Measurements from ENCODE around the gene PDE6H. TPM values are rescaled to one million over a fixed set of nuclear protein-coding genes. Genes with fewer than 3 reads are reported as not detected.

Gene PDE6H
- total and polyA plus RNA-seq, 2 donors (not counting 3 experiments of a cell fraction or from before 2014, with no cell fraction given): not detected

DNA sequence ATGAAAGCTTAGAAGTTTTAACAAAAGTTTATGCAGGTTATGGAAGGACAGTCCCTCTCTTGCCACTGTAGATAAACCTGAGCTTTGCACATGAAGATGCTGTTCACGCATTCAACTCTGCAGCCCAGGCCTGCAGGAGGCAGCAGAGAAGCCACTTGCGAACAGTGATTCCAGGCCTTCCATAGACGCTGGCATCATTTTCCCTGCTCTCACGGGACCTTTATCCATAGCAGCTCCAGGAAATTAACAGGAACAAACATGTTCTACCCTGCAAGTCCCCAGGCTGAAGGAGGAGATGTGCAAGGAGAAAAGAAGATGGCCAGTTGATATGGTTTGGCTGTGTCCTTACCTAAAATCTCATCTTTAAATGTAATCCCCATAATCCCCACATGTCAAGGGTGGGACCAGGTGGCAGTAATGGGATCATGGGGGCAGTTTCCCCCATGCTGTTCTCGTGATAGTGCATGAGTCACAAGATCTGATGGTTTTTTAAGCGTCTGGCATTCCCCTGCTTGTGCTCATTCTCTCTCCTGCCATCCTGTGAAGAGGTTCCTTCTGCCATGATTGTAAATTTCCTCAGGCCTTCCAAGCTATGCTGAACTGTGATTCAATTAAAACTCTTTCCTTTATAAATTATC, 36.5 kb upstream of the PDE6H start:
- DNase-seq (ENCODE audit: low read depth, low spot score): no peak
- CTCF ChIA-PET: interaction anchor here (0.9 to 1.7 kb wide), 8 partner anchors 9 to 125 kb away, joined by 3 to 10 read pairs (median 4); no protein-coding TSS in a partner anchor
- H3K9ac ChIP-seq (replicated peaks; ENCODE audit: extremely low read depth, insufficient read depth, low read length): no peak overlapping the region

DNA sequence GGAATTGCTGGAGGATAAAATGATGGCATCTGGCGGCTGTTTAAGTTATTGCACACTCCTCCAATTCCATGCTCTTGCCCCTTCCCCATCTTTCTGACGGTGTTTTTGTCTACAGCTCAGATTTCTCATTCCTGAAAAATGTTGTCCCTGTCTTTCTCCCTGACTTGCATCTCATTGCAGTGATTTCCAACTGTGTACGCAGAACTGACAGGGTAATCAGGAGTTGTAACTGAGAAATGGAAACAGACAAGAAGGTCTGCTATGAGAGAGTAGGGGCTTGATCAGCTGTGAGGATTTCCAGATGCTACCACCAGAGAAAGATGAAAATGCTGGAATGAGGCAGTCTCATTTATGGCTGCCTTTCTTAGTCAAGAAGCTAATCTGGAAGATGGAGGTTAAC, 35.8 kb upstream of the PDE6H start:
- Histone ChIP-seq H3K79me2 (ENCODE audit: control insufficient read depth, insufficient read depth, low read length) (no peaks in the 10 kb centered on the region), H3K9ac (replicated peaks; ENCODE audit: extremely low read depth, insufficient read depth, low read length) (no peak overlapping the region), H3K36me3 (ENCODE audit: control insufficient read depth in 2 of 2, extremely low read depth in 1 of 2, insufficient read depth in 2 of 2, low read length in 2 of 2) (peaks cover 0 to 5% of the 10 kb centered on the region in 2 experiments), H3K4me3 (replicated peaks in 1 of 3; ENCODE audit: insufficient read depth in 1 of 3, low read depth in 1 of 3, low read length in 3 of 3) (no peak overlapping the region), H3K9me3 (replicated peaks; ENCODE audit: control insufficient read depth, insufficient read depth, low read length) (no peaks in the 10 kb centered on the region), H3K27me3 (ENCODE audit: control insufficient read depth in 2 of 2, insufficient read depth in 2 of 2, low read length in 2 of 2) (no peaks in the 10 kb centered on the region), H3K4me2 (ENCODE audit: insufficient read depth, low read length) (no peak overlapping the region), H3K27ac (ENCODE audit: insufficient read depth, low read depth, low read length) (no peak overlapping the region), H2AFZ (ENCODE audit: low read depth, low read length) (no peak overlapping the region), H3K4me1 (ENCODE audit: control insufficient read depth, extremely low read depth, insufficient read depth, low read length) (peaks cover 6% of the 10 kb centered on the region), H3K9me1 (replicated peaks; ENCODE audit: control insufficient read depth, extremely low read depth, insufficient read depth, low read length) (no peaks in the 10 kb centered on the region), H4K20me1 (replicated peaks; ENCODE audit: control insufficient read depth, extremely low read depth, insufficient read depth, low read length) (no peaks in the 10 kb centered on the region)
- DNase-seq (ENCODE audit: low read depth, low spot score) (no peak), FAIRE-seq (no peak)
- BruUV-seq (replicated peaks): no TSS peak
- dilution Hi-C loops (cut with MboI; ENCODE audit: extremely low pct_ligation_motif_present, low sequenced_read_pairs): no loop called here
- intact Hi-C loops (cut with micrococcal nuclease): no loop called here
- TF ChIP-seq GATA2 (IDR thresholded peaks at IDR 0.05; ENCODE audit: insufficient read depth, insufficient read length, low read depth, low read length): no peak
- TF ChIP-seq POLR2A (IDR thresholded peaks at IDR 0.05; ENCODE audit: low read depth, low read length): no peak
- POLR2A ChIA-PET: interaction anchor here (0.5 kb wide), 1 partner anchor 11 kb away, joined by 4 read pairs; no protein-coding TSS in a partner anchor
- CTCF ChIA-PET: interaction anchor here (0.9 to 1.7 kb wide), 6 partner anchors 9 to 91 kb away, joined by 3 to 10 read pairs (median 4); no protein-coding TSS in a partner anchor

More for the DNA sequence above, 36.5 kb upstream of the PDE6H start:
- H3K4me3 ChIP-seq (replicated peaks in 1 of 3; ENCODE audit: insufficient read depth in 1 of 3, low read depth in 1 of 3, low read length in 3 of 3): no peak overlapping the region
- no peak for FAIRE-seq
- POLR2A ChIA-PET: no interaction called here
- intact Hi-C loops (cut with micrococcal nuclease) (loop anchor here (1.0 kb wide), 1 partner anchor 59 kb away; no protein-coding TSS in a partner anchor), dilution Hi-C loops (cut with MboI; ENCODE audit: extremely low pct_ligation_motif_present, low sequenced_read_pairs) (no loop called here)
- H2AFZ ChIP-seq (ENCODE audit: low read depth, low read length): no peak overlapping the region
- no peaks in the 10 kb centered on the region for H3K9me3 ChIP-seq (replicated peaks; ENCODE audit: control insufficient read depth, insufficient read depth, low read length)
- no peak overlapping the region for H3K27ac ChIP-seq (ENCODE audit: insufficient read depth, low read depth, low read length)
- no peaks in the 10 kb centered on the region for H3K27me3 ChIP-seq (ENCODE audit: control insufficient read depth in 2 of 2, insufficient read depth in 2 of 2, low read length in 2 of 2)
- H3K4me2 ChIP-seq (ENCODE audit: insufficient read depth, low read length): no peak overlapping the region
- H3K4me1 ChIP-seq (ENCODE audit: control insufficient read depth, extremely low read depth, insufficient read depth, low read length): peaks cover 6% of the 10 kb centered on the region
- no TSS peak for BruUV-seq (replicated peaks)
- H3K79me2 ChIP-seq (ENCODE audit: control insufficient read depth, insufficient read depth, low read length): no peaks in the 10 kb centered on the region
- TF ChIP-seq, protein P1, sequence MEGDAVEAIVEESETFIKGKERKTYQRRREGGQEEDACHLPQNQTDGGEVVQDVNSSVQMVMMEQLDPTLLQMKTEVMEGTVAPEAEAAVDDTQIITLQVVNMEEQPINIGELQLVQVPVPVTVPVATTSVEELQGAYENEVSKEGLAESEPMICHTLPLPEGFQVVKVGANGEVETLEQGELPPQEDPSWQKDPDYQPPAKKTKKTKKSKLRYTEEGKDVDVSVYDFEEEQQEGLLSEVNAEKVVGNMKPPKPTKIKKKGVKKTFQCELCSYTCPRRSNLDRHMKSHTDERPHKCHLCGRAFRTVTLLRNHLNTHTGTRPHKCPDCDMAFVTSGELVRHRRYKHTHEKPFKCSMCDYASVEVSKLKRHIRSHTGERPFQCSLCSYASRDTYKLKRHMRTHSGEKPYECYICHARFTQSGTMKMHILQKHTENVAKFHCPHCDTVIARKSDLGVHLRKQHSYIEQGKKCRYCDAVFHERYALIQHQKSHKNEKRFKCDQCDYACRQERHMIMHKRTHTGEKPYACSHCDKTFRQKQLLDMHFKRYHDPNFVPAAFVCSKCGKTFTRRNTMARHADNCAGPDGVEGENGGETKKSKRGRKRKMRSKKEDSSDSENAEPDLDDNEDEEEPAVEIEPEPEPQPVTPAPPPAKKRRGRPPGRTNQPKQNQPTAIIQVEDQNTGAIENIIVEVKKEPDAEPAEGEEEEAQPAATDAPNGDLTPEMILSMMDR (IDR thresholded peaks at IDR 0.05; ENCODE audit: extremely low read depth in 1 of 2, insufficient read depth in 1 of 2, low read depth in 1 of 2, low read length in 2 of 2): peak; percentile 13
- TF ChIP-seq POLR2AphosphoS5 (IDR thresholded peaks at IDR 0.05; ENCODE audit: insufficient read depth, low read depth, low read length): no peak
- peaks cover 0 to 1% of the 10 kb centered on the region in 2 experiments for H3K36me3 ChIP-seq (ENCODE audit: control insufficient read depth in 2 of 2, extremely low read depth in 1 of 2, insufficient read depth in 2 of 2, low read length in 2 of 2)
- no peaks in the 10 kb centered on the region for H4K20me1 ChIP-seq (replicated peaks; ENCODE audit: control insufficient read depth, extremely low read depth, insufficient read depth, low read length)
- H3K9me1 ChIP-seq (replicated peaks; ENCODE audit: control insufficient read depth, extremely low read depth, insufficient read depth, low read length): no peaks in the 10 kb centered on the region
